K562 (cell line): Measurements from ENCODE around the gene MYMK. TPM values are rescaled to one million over a fixed set of nuclear protein-coding genes. Genes with fewer than 3 reads are reported as not detected.

Experiments used
- ATAC-seq: fragments of 200-7000 bp; cut with Tn5 transposase; 3 replicates; pipeline ENCODE4 v1.9.1; 2020; ENCODE audit warnings: moderate library complexity
- BruUV-seq: library from RNA; stranded (reverse); fragments of 400-500 nt; replicated peaks from 2 replicates; lab custom pipeline; 2021; lab: Mats Ljungman, UMichigan
- CTCF ChIA-PET: fragments of 300-600 bp; formaldehyde crosslinking; extraction: SDS; loops from one replicate; lab custom pipeline; 2021; ENCODE audit warnings: low intra/inter-chr PET ratio; lab: Yijun Ruan, JAX
- POLR2A ChIA-PET: fragments of 300-600, 350-650 bp; sonication (Branson Sonifier 250); formaldehyde crosslinking; extraction: SDS; loops from one replicate; lab custom pipeline; 2021; ENCODE audit warnings: antibody characterized with exemption, inconsistent platforms; lab: Yijun Ruan, JAX
- DNase-seq, 4 experiments: peaks; one replicate each; pipeline versions ENCODE4 v3.0.0 to v3.0.0-alpha.2; 2011 to 2018; ENCODE audit warnings: low spot score in 3 of 4, mixed read lengths in 3 of 4; ENCODE audit errors: extremely low read depth in 1 of 4
- FAIRE-seq: peaks from 2 replicates; lab custom pipeline; 2011; peaks lifted over from hg19 to GRCh38; lab: Jason Lieb, UNC
- H2AFZ ChIP-seq: 2 replicates; pipeline ENCODE4 v1.6.0; 2011; ENCODE audit warnings: low read depth, low read length, control low read depth, inconsistent platforms
- H3K27ac ChIP-seq: fragments of 200-600 bp; 3 replicates; pipeline ENCODE4 v1.8.0; 2011; ENCODE audit warnings: low read depth, mild to moderate bottlenecking, control low read depth, inconsistent platforms, low read length, moderate library complexity, mixed read lengths; ENCODE audit errors: extremely low read depth
- H3K27me3 ChIP-seq, 2 experiments: fragments of 300-600 bp in 1 of 2; 2 replicates in 1 of 2; 3 replicates in 1 of 2; pipeline versions ENCODE4 v1.6.0 to v1.8.0; 2011; ENCODE audit warnings: inconsistent platforms in 2 of 2, low read length in 2 of 2, mild to moderate bottlenecking in 1 of 2, mixed read lengths in 1 of 2, moderate library complexity in 1 of 2; ENCODE audit not compliant: control insufficient read depth in 2 of 2, insufficient read depth in 2 of 2
- H3K36me3 ChIP-seq: fragments of 300-600 bp; 3 replicates; pipeline ENCODE4 v1.8.0; 2011; ENCODE audit warnings: mild to moderate bottlenecking, low read length, inconsistent platforms; ENCODE audit not compliant: control insufficient read depth, insufficient read depth
- H3K4me1 ChIP-seq, 2 experiments: fragments of 200-600 bp in 1 of 2; replicated peaks in 1 of 2; 2 replicates in 1 of 2; 3 replicates in 1 of 2; pipeline versions ENCODE4 v1.5.1 to v1.8.0; 2011; ENCODE audit warnings: inconsistent platforms in 2 of 2, low read length in 2 of 2, mild to moderate bottlenecking in 1 of 2, mixed read lengths in 1 of 2, moderate library complexity in 1 of 2; ENCODE audit not compliant: control insufficient read depth in 2 of 2, insufficient read depth in 2 of 2
- H3K4me2 ChIP-seq: 2 replicates; pipeline ENCODE4 v1.6.1; 2011; ENCODE audit warnings: low read length, control low read depth, inconsistent platforms, mixed read lengths; ENCODE audit not compliant: insufficient read depth
- H3K4me3 ChIP-seq: fragments of 200-600 bp; sonication (generic), shearing (Covaris generic); 2 replicates; pipeline ENCODE4 v1.5.1; 2016; ENCODE audit warnings: control low read depth, inconsistent platforms
- H3K79me2 ChIP-seq: fragments of 200-600 bp; 3 replicates; pipeline ENCODE4 v1.8.0; 2011; ENCODE audit warnings: low read length, inconsistent platforms; ENCODE audit not compliant: control insufficient read depth, insufficient read depth
- H3K9ac ChIP-seq, 2 experiments: 2 replicates each; pipeline versions ENCODE4 v1.6.0 to v1.6.1; 2011; ENCODE audit warnings: low read depth in 2 of 2, low read length in 2 of 2, control low read depth in 1 of 2, inconsistent platforms in 1 of 2, mild to moderate bottlenecking in 1 of 2, mixed read lengths in 1 of 2; ENCODE audit not compliant: insufficient read depth in 1 of 2
- H3K9me1 ChIP-seq: one replicate; pipeline ENCODE4 v1.6.0; 2011; ENCODE audit warnings: inconsistent platforms, mild to moderate bottlenecking, low read length, moderate library complexity; ENCODE audit not compliant: control insufficient read depth, insufficient read depth
- H3K9me3 ChIP-seq: replicated peaks from 2 replicates; pipeline ENCODE4 v1.5.1; 2011; ENCODE audit warnings: low read depth, low read length, inconsistent platforms; ENCODE audit not compliant: control insufficient read depth, insufficient read depth
- H4K20me1 ChIP-seq: replicated peaks from 2 replicates; pipeline ENCODE4 v1.6.1; 2011; ENCODE audit warnings: low read length, inconsistent platforms, mixed read lengths; ENCODE audit not compliant: control insufficient read depth, insufficient read depth
- CREB3L1 ChIP-seq: fragments of 450-650 bp; IDR thresholded peaks from 2 replicates; pipeline ENCODE4 v1.6.1; 2014; ENCODE audit warnings: low read depth, mild to moderate bottlenecking, moderate library complexity, borderline replicate concordance
- SPI1 ChIP-seq: IDR thresholded peaks from 2 replicates; pipeline ENCODE4 v1.6.1; 2011; ENCODE audit warnings: low read depth, low read length, control low read depth, borderline replicate concordance
- ZBTB2 ChIP-seq: fragments of 450-650 bp; IDR thresholded peaks from 2 replicates; pipeline ENCODE4 v1.6.1; 2016; ENCODE audit warnings: antibody characterized with exemption
- WGBS: fragments of 100-300 bp; shearing (Covaris generic); methylation state at CpG from one replicate; pipeline ENCODE4 v1.1.6; 2016; ENCODE audit warnings: low coverage, mixed read lengths; ENCODE audit not compliant: insufficient coverage; ENCODE audit errors: missing lambda C conversion rate; 5-methylcytosine and 5-hydroxymethylcytosine counted together
- in situ Hi-C: fragments of 300-500 bp; cut with MboI; formaldehyde crosslinking; loops from 4 replicates; pipeline ENCODE4 v1.15.0; 2018; ENCODE audit warnings: inconsistent platforms, mixed read lengths
- intact Hi-C: fragments of 100-400 bp; cut with micrococcal nuclease; formaldehyde crosslinking; loops from 2 replicates; pipeline ENCODE4 v1.14.2; 2022
- polyA plus RNA-seq, 8 experiments: library from polyadenylated mRNA; depleted of rRNA in 4 of 8; stranded (reverse) in 5 of 8; unstranded in 3 of 8; fragments of >200 nt; fragmentation: Nextera tagmentation in 2 of 8; fragmentation: Illumina TruSeq in 1 of 8; extraction: Ambion mirVana in 2 of 8; extraction: Trizol in 1 of 8; gene quantifications; 2 replicates each; pipeline versions ENCODE4 v1.2.1 to v1.2.3, GENCODE V29; 2011 to 2014; ENCODE audit warnings: inconsistent platforms in 1 of 8, missing spikeins in 1 of 8
- total RNA-seq, 7 experiments: library from RNA; depleted of rRNA in 6 of 7; stranded (reverse); fragments of >200 nt in 6 of 7; fragmentation: Illumina TruSeq in 2 of 7; extraction: Trizol in 2 of 7; gene quantifications; 2 replicates each; pipeline versions ENCODE4 v1.2.1 to v1.2.3, GENCODE V29; 2011 to 2021; ENCODE audit warnings: low replicate concordance in 1 of 7

The MYMK gene
- total and polyA plus RNA-seq, 9 of the 15 experiments (the other 6 are each of a cell fraction or from before 2014, with no cell fraction given) = not detected

- CTCF ChIA-PET = no interaction called here
- ATAC-seq = peak; percentile 46
- Histone ChIP-seq H4K20me1 (peaks cover 22% of the 10 kb centered on the region), H3K9me1 (peaks cover 4% of the 10 kb centered on the region), H3K27me3 (peaks cover 36 to 90% of the 10 kb centered on the region in 2 experiments), H3K79me2 (no peaks in the 10 kb centered on the region), H3K9ac (peak overlapping the region in 1 of 2 experiments; percentile 26; a peak in 1 of 4 replicates), H3K4me1 (peaks cover 0 to 39% of the 10 kb centered on the region in 2 experiments; a peak in 3 of 5 replicates), H3K9me3 (no peaks in the 10 kb centered on the region), H3K4me2 (no peak overlapping the region), H3K4me3 (no peak overlapping the region), H3K27ac (no peak overlapping the region), H3K36me3 (no peaks in the 10 kb centered on the region), H2AFZ (no peak overlapping the region)
- peak; percentile 34 to 80 (median 62) for DNase-seq
- no peak for FAIRE-seq
- intact Hi-C loops = no loop called here
- POLR2A ChIA-PET = interaction anchor here (0.6 to 0.8 kb wide), 4 partner anchors 32 to 341 kb away, joined by 3 read pairs; no protein-coding TSS in a partner anchor
- TF ChIP-seq SPI1 (0 out of 2 replicates have a peak, but pooled peaks have one; percentile 12), ZBTB2 (no peak), CREB3L1 (no peak)
- no TSS peak for BruUV-seq
- in situ Hi-C loops = loop anchor here (5.0 kb wide), 1 partner anchor 193 kb away; no protein-coding TSS in a partner anchor
- 7% methylated on average over 39 of the region's 47 CpGs for WGBS
These were observed 14.4 kb upstream of the MYMK start for GRCh38 chr9:133538851-133539833.
